HepG2 (cell line): ENCODE data around the gene SMIM36. TPM values are rescaled to one million over a fixed set of nuclear protein-coding genes. Genes with fewer than 3 reads are reported as not detected.

Experiments used
- ARID4A ChIP-seq: sonication (generic); formaldehyde crosslinking; IDR thresholded peaks from 2 replicates; pipeline ENCODE4 v1.5.0; 2020; ENCODE audit warnings: mild to moderate bottlenecking, missing genetic modification reagents, borderline replicate concordance
- ARNTL ChIP-seq: sonication (generic); formaldehyde crosslinking; IDR thresholded peaks from 2 replicates; pipeline ENCODE4 v1.4.0; 2020; ENCODE audit warnings: mild to moderate bottlenecking, missing genetic modification reagents
- ATF1 ChIP-seq: IDR thresholded peaks from 2 replicates; pipeline ENCODE4 v1.6.1; 2016; ENCODE audit warnings: mild to moderate bottlenecking, control low read depth
- CREM ChIP-seq, 2 experiments: sonication (generic) in 1 of 2; formaldehyde crosslinking in 1 of 2; IDR thresholded peaks; 2 replicates each; pipeline versions ENCODE4 v1.4.0 to v1.6.1; 2016 to 2020; ENCODE audit warnings: antibody characterized with exemption in 1 of 2, mild to moderate bottlenecking in 1 of 2, missing genetic modification reagents in 1 of 2
- DZIP1 ChIP-seq: sonication (generic); formaldehyde crosslinking; IDR thresholded peaks from 2 replicates; pipeline ENCODE4 v1.5.0; 2020; ENCODE audit warnings: mild to moderate bottlenecking, missing genetic modification reagents
- FOXO1 ChIP-seq: sonication (generic); formaldehyde crosslinking; IDR thresholded peaks from 2 replicates; pipeline ENCODE4 v1.4.0; 2020; ENCODE audit warnings: missing genetic modification reagents
- HOMEZ ChIP-seq: IDR thresholded peaks from 2 replicates; pipeline ENCODE4 v1.6.1; 2016; ENCODE audit warnings: low read depth
- MAFF ChIP-seq: IDR thresholded peaks from 2 replicates; pipeline ENCODE4 v1.6.1; 2011; ENCODE audit warnings: low read depth, low read length, improper control_type of control experiment
- PCBP2 ChIP-seq: fragments of 200-400 bp; formaldehyde crosslinking; optimal IDR thresholded peaks from 2 replicates; pipeline ENCODE3; 2018; ENCODE audit warnings: low read length, low read depth; ENCODE audit not compliant: poor library complexity, severe bottlenecking
- PREB ChIP-seq: sonication (generic); formaldehyde crosslinking; IDR thresholded peaks from 2 replicates; pipeline ENCODE4 v1.4.0; 2020; ENCODE audit warnings: missing genetic modification reagents
- PRMT3 ChIP-seq: sonication (generic); formaldehyde crosslinking; IDR thresholded peaks from 2 replicates; pipeline ENCODE4 v1.8.1; 2022; ENCODE audit warnings: low read depth, mild to moderate bottlenecking, moderate library complexity, missing genetic modification reagents, borderline replicate concordance
- SAP130 ChIP-seq: IDR thresholded peaks from 2 replicates; pipeline ENCODE4 v1.6.1; 2016; ENCODE audit warnings: low read depth
- SIN3A ChIP-seq: IDR thresholded peaks from 2 replicates; pipeline ENCODE4 v1.6.1; 2011; ENCODE audit warnings: low read depth, mild to moderate bottlenecking, control low read depth, low read length, borderline replicate concordance
- ZNF547 ChIP-seq: sonication (generic); formaldehyde crosslinking; IDR thresholded peaks from 2 replicates; pipeline ENCODE4 v1.5.1; 2020; ENCODE audit warnings: mild to moderate bottlenecking, missing genetic modification reagents
- ZNF800 ChIP-seq: sonication (generic); formaldehyde crosslinking; IDR thresholded peaks from 2 replicates; pipeline ENCODE4 v1.4.0; 2020; ENCODE audit warnings: missing genetic modification reagents
- ZNF878 ChIP-seq: sonication (generic); formaldehyde crosslinking; IDR thresholded peaks from 2 replicates; pipeline ENCODE4 v1.8.1; 2023; ENCODE audit warnings: mild to moderate bottlenecking, missing genetic modification reagents, moderate library complexity
- polyA plus RNA-seq, 8 experiments: library from polyadenylated mRNA; depleted of rRNA in 3 of 8; stranded (reverse) in 7 of 8; unstranded in 1 of 8; fragments of >200 nt; fragmentation: Illumina TruSeq in 4 of 8; extraction: Trizol in 4 of 8; gene quantifications; 2 replicates each; pipeline versions ENCODE4 v1.2.1 to v1.2.3, GENCODE V29; 2011 to 2016; ENCODE audit warnings: low read depth in 4 of 8, missing spikeins in 1 of 8, mixed read lengths in 1 of 8; ENCODE audit not compliant: insufficient read depth in 1 of 8
- total RNA-seq, 5 experiments: library from RNA; depleted of rRNA; stranded (reverse); fragments of >200 nt; fragmentation: Illumina TruSeq; extraction: Trizol; gene quantifications; 2 replicates each; pipeline ENCODE4 v1.2.3, GENCODE V29; 2016; ENCODE audit warnings: low read depth in 1 of 5

The SMIM36 gene
- total and polyA plus RNA-seq, 2 of the 13 experiments (the other 11 are each of a cell fraction or from before 2014, with no cell fraction given), result not detected

GRCh38 chr17:55407641-55408566, 103.3 kb downstream of the SMIM36 start (continued):
- TF ChIP-seq HOMEZ (CRISPR knock-in tag), result peak; percentile 65
- no peak for TF ChIP-seq MAFF
- peak; percentile 56; the same call in 1 of the 2 replicates for TF ChIP-seq ARNTL (CRISPR knock-in tag)
- TF ChIP-seq ZNF547 (CRISPR knock-in tag), result no peak
- no peak for TF ChIP-seq SIN3A
- TF ChIP-seq ATF1 (CRISPR knock-in tag), result peak; percentile 72; the same call in 1 of the 2 replicates
- peak; percentile 77; the same call in 1 of the 2 replicates for TF ChIP-seq ZNF878 (CRISPR knock-in tag)
- no peak for TF ChIP-seq DZIP1
- peak; percentile 74; the same call in 1 of the 2 replicates for TF ChIP-seq ZNF800
- no peak for TF ChIP-seq PCBP2
- peak; percentile 95 for TF ChIP-seq FOXO1 (CRISPR knock-in tag)
- TF ChIP-seq SAP130 (CRISPR knock-in tag), result peak; percentile 78
- TF ChIP-seq CREM (IDR thresholded peaks at IDR 0.05), result peak; percentile 94
- TF ChIP-seq CREM (CRISPR knock-in tag; IDR thresholded peaks at IDR 0.05), result no peak
- no peak for TF ChIP-seq PREB (CRISPR knock-in tag)
- no peak for TF ChIP-seq PRMT3 (CRISPR knock-in tag)
- peak; percentile 42; the same call in 1 of the 2 replicates for TF ChIP-seq ARID4A (CRISPR knock-in tag)
